Mesothelial cell of epicardium (in vitro differentiated cells): Measurements from ENCODE around the gene SPRR4. TPM values are rescaled to one million over a fixed set of nuclear protein-coding genes. Genes with fewer than 3 reads are reported as not detected.
"Not testable (repeated sequence)": the region's sequence is repeated elsewhere in the genome, so short reads cannot be mapped to it uniquely, and the experiment has no call there.

Experiments
- DNase-seq, 2 experiments: peaks; one replicate each; pipeline ENCODE4 v3.0.0; 2021; ENCODE audit warnings: low spot score in 2 of 2; ENCODE audit not compliant: unreplicated experiment in 2 of 2
- H3K27ac Mint-ChIP-seq: 2 replicates; pipeline ENCODE4 v1.8.0; 2021; ENCODE audit warnings: mixed read lengths
- H3K27me3 Mint-ChIP-seq: 2 replicates; pipeline ENCODE4 v1.8.0; 2021; ENCODE audit warnings: low read depth, mixed read lengths
- H3K36me3 Mint-ChIP-seq: 2 replicates; pipeline ENCODE4 v1.8.0; 2021; ENCODE audit warnings: mixed read lengths
- H3K4me1 Mint-ChIP-seq: 2 replicates; pipeline ENCODE4 v1.8.0; 2021; ENCODE audit warnings: mixed read lengths
- H3K4me3 Mint-ChIP-seq: 2 replicates; pipeline ENCODE4 v1.8.0; 2021; ENCODE audit warnings: mild to moderate bottlenecking, moderate library complexity, mixed read lengths
- H3K9me3 Mint-ChIP-seq: 2 replicates; pipeline ENCODE4 v1.8.0; 2021; ENCODE audit warnings: mixed read lengths
- CTCF ChIP-seq: fragments of 200-600 bp; sonication (generic); IDR thresholded peaks from one replicate; pipeline ENCODE4 v1.5.0; 2021; ENCODE audit warnings: antibody characterized with exemption; ENCODE audit not compliant: unreplicated experiment
- total RNA-seq: library from RNA; stranded (reverse); gene quantifications from 3 replicates; pipeline ENCODE4 v1.2.1, GENCODE V29; 2021

Gene SPRR4
- total RNA-seq, 1 donor from 2014 or later, result not detected

- no peaks in the 10 kb centered on the region for H3K36me3 Mint-ChIP-seq
- no peaks in the 10 kb centered on the region for H3K9me3 Mint-ChIP-seq
- H3K4me1 Mint-ChIP-seq, result no peaks in the 10 kb centered on the region
- no peak within 1 kb of the TSS for H3K4me3 Mint-ChIP-seq
- peaks cover 1% of the 10 kb centered on the region for H3K27me3 Mint-ChIP-seq
- no peak for TF ChIP-seq CTCF
- H3K27ac Mint-ChIP-seq, result no peak within 1 kb of the TSS
- no peak for DNase-seq
Measured at GRCh38 chr1:153001382-153001781, 30.9 kb downstream of the SPRR4 start, which contains the start of gene SPRR3. Gene SPRR3, plus strand, starts transcription at chr1:153001749. Its CDS starts 1,272 bp downstream, at chr1:153003021.

GRCh38 chr1:153011235-153011758 lies 40.8 kb downstream of the SPRR4 start:
- H3K9me3 Mint-ChIP-seq, H3K27ac Mint-ChIP-seq, H3K36me3 Mint-ChIP-seq, H3K4me1 Mint-ChIP-seq, DNase-seq, H3K27me3 Mint-ChIP-seq, H3K4me3 Mint-ChIP-seq: not testable (repeated sequence)

GRCh38 chr1:153021829-153022228 lies 51.4 kb downstream of the SPRR4 start:
- H3K9me3 Mint-ChIP-seq, H3K4me3 Mint-ChIP-seq, H3K4me1 Mint-ChIP-seq, H3K27ac Mint-ChIP-seq, H3K36me3 Mint-ChIP-seq, DNase-seq: not testable (repeated sequence)
- H3K27me3 Mint-ChIP-seq, result peaks cover 11% of the 10 kb centered on the region

Other genes with a start within 250 kb of the SPRR4 start
- gene KPRP, start 212.6 kb upstream of the SPRR4 start, total RNA-seq, result not detected in 3 replicates
- not detected in 3 replicates for gene LCE1F, start 195.5 kb upstream of the SPRR4 start, total RNA-seq
- not detected in 3 replicates for gene LCE1E, start 184.4 kb upstream of the SPRR4 start, total RNA-seq
- not detected in 3 replicates for gene LCE1D, start 173.9 kb upstream of the SPRR4 start, total RNA-seq
- not detected in 3 replicates for gene LCE1C, start 164.0 kb upstream of the SPRR4 start, total RNA-seq
- gene LCE1B, start 158.7 kb upstream of the SPRR4 start, total RNA-seq, result not detected in 3 replicates
- gene LCE1A, start 143.2 kb upstream of the SPRR4 start, total RNA-seq, result not detected in 3 replicates
- gene LCE6A, start 127.8 kb upstream of the SPRR4 start, total RNA-seq, result not detected in 3 replicates
- not detected in 3 replicates for gene LCE7A, start 110.7 kb upstream of the SPRR4 start, total RNA-seq
- gene SMCP, start 92.3 kb upstream of the SPRR4 start, total RNA-seq, result not detected in 3 replicates
- gene IVL, start 62.1 kb upstream of the SPRR4 start, total RNA-seq, result 0.11 to 0.34 TPM (median 0.27 TPM) in 3 replicates
- not detected in 3 replicates for gene SPRR5, start 23.4 kb upstream of the SPRR4 start, total RNA-seq
- not detected in 3 replicates for gene SPRR1A, start 13.4 kb downstream of the SPRR4 start, total RNA-seq
- not detected in 3 replicates for gene SPRR3, start 31.1 kb downstream of the SPRR4 start, total RNA-seq
- gene SPRR1B, start 60.6 kb downstream of the SPRR4 start, total RNA-seq, result not detected in 3 replicates
- not detected in 3 replicates for gene SPRR2D, start 70.5 kb downstream of the SPRR4 start, total RNA-seq
- gene SPRR2A, start 86.9 kb downstream of the SPRR4 start, total RNA-seq, result not detected in 3 replicates
- gene SPRR2B, start 101.0 kb downstream of the SPRR4 start, total RNA-seq, result not detected in 3 replicates
- 1.2 to 1.9 TPM (median 1.9 TPM) in 3 replicates for gene SPRR2E, start 123.9 kb downstream of the SPRR4 start, total RNA-seq
- 54.4 to 65.0 TPM (median 56.6 TPM) in 3 replicates for gene SPRR2F, start 142.9 kb downstream of the SPRR4 start, total RNA-seq
- not detected in 3 replicates for gene SPRR2G, start 180.2 kb downstream of the SPRR4 start, total RNA-seq
- not detected in 3 replicates for gene LELP1, start 232.8 kb downstream of the SPRR4 start, total RNA-seq
- not detected in 3 replicates for gene PRR9, start 246.9 kb downstream of the SPRR4 start, total RNA-seq